Measurements from ENCODE around the gene SEC14L2.
A peak's percentile ranks its signal among the peaks of the same experiment; 100 is the strongest.

The SEC14L2 gene

GRCh38 chr22:30424534-30425326 is 27.9 kb downstream of the SEC14L2 start:
- Histone ChIP-seq H2AFZ (ENCODE audit: low read length) (peak overlapping the region; percentile 80; the same call in 1 of the 2 replicates), H3K36me3 (ENCODE audit: insufficient read depth, low read length) (peaks cover 30% of the 10 kb centered on the region), H3K79me2 (ENCODE audit: insufficient read depth, low read length) (no peaks in the 10 kb centered on the region), H3K9me3 (ENCODE audit: low read length) (no peaks in the 10 kb centered on the region), H3K27me3 (ENCODE audit: insufficient read depth, low read length) (no peaks in the 10 kb centered on the region), H3K9ac (ENCODE audit: low read length) (peak overlapping the region; percentile 87), H3F3A (ENCODE audit: insufficient read depth, low read length) (no peaks in the 10 kb centered on the region), H3K27ac (ENCODE audit: low read depth, low read length, poor library complexity, severe bottlenecking) (peak overlapping the region; percentile 67), H3K4me2 (ENCODE audit: low read length) (peak overlapping the region; percentile 81), H3K4me1 (ENCODE audit: insufficient read depth, low read length, severe bottlenecking) (peaks cover 43% of the 10 kb centered on the region), H3K4me3 (ENCODE audit: low read depth, low read length, poor library complexity, severe bottlenecking) (peak overlapping the region; percentile 81), H4K20me1 (ENCODE audit: insufficient read depth, low read length) (no peaks in the 10 kb centered on the region), H3K9me2 (ENCODE audit: low read depth, low read length) (no peaks in the 10 kb centered on the region)
- TF ChIP-seq EZH2 (IDR thresholded peaks at IDR 0.05; ENCODE audit: borderline replicate concordance, low read length) (no peak), CTCF (IDR thresholded peaks at IDR 0.05; ENCODE audit: low read length) (peak; percentile 19; the same call in 1 of the 2 replicates)

- no peaks in the 10 kb centered on the region for H3K9me2 ChIP-seq (ENCODE audit: low read depth, low read length)
- H3K4me3 ChIP-seq (ENCODE audit: low read depth, low read length, poor library complexity, severe bottlenecking), result peak overlapping the region; percentile 81
- peak overlapping the region; percentile 67 for H3K27ac ChIP-seq (ENCODE audit: low read depth, low read length, poor library complexity, severe bottlenecking)
- H2AFZ ChIP-seq (ENCODE audit: low read length), result peak overlapping the region; percentile 80; the same call in 1 of the 2 replicates
- no peaks in the 10 kb centered on the region for H3F3A ChIP-seq (ENCODE audit: insufficient read depth, low read length)
- no peaks in the 10 kb centered on the region for H3K9me3 ChIP-seq (ENCODE audit: low read length)
- TF ChIP-seq CTCF (IDR thresholded peaks at IDR 0.05; ENCODE audit: low read length) (no peak), EZH2 (IDR thresholded peaks at IDR 0.05; ENCODE audit: borderline replicate concordance, low read length) (no peak)
- H3K4me1 ChIP-seq (ENCODE audit: insufficient read depth, low read length, severe bottlenecking), result peaks cover 43% of the 10 kb centered on the region
- H4K20me1 ChIP-seq (ENCODE audit: insufficient read depth, low read length), result no peaks in the 10 kb centered on the region
- no peaks in the 10 kb centered on the region for H3K79me2 ChIP-seq (ENCODE audit: insufficient read depth, low read length)
- no peaks in the 10 kb centered on the region for H3K27me3 ChIP-seq (ENCODE audit: insufficient read depth, low read length)
- H3K9ac ChIP-seq (ENCODE audit: low read length), result peak overlapping the region; percentile 87
- H3K36me3 ChIP-seq (ENCODE audit: insufficient read depth, low read length), result peaks cover 29% of the 10 kb centered on the region
- peak overlapping the region; percentile 81 for H3K4me2 ChIP-seq (ENCODE audit: low read length)
Measured at GRCh38 chr22:30425327-30425615, 28.5 kb downstream of the SEC14L2 start.

- Histone ChIP-seq H3K4me1 (ENCODE audit: insufficient read depth, low read length, severe bottlenecking) (peaks cover 43% of the 10 kb centered on the region), H4K20me1 (ENCODE audit: insufficient read depth, low read length) (no peaks in the 10 kb centered on the region), H3K36me3 (ENCODE audit: insufficient read depth, low read length) (peaks cover 24% of the 10 kb centered on the region), H3K79me2 (ENCODE audit: insufficient read depth, low read length) (no peaks in the 10 kb centered on the region), H2AFZ (ENCODE audit: low read length) (peak within 1 kb of the TSS; percentile 80; the same call in 1 of the 2 replicates), H3F3A (ENCODE audit: insufficient read depth, low read length) (no peaks in the 10 kb centered on the region), H3K9me3 (ENCODE audit: low read length) (no peaks in the 10 kb centered on the region), H3K27ac (ENCODE audit: low read depth, low read length, poor library complexity, severe bottlenecking) (peak within 1 kb of the TSS; percentile 67), H3K9me2 (ENCODE audit: low read depth, low read length) (no peaks in the 10 kb centered on the region), H3K4me3 (ENCODE audit: low read depth, low read length, poor library complexity, severe bottlenecking) (peak within 1 kb of the TSS; percentile 81), H3K9ac (ENCODE audit: low read length) (peak within 1 kb of the TSS; percentile 87), H3K4me2 (ENCODE audit: low read length) (peak within 1 kb of the TSS; percentile 81), H3K27me3 (ENCODE audit: insufficient read depth, low read length) (no peaks in the 10 kb centered on the region)
- TF ChIP-seq CTCF (IDR thresholded peaks at IDR 0.05; ENCODE audit: low read length), result no peak
- TF ChIP-seq EZH2 (IDR thresholded peaks at IDR 0.05; ENCODE audit: borderline replicate concordance, low read length), result no peak
Measured at GRCh38 chr22:30425616-30426387, 29.0 kb downstream of the SEC14L2 start, which contains the start of gene MTFP1. TSS of gene MTFP1 (plus strand) at chr22:30425768. CDS start at chr22:30425880, 112 bp downstream.
